Measurements from ENCODE around the gene SS18L1.

The SS18L1 gene

DNA sequence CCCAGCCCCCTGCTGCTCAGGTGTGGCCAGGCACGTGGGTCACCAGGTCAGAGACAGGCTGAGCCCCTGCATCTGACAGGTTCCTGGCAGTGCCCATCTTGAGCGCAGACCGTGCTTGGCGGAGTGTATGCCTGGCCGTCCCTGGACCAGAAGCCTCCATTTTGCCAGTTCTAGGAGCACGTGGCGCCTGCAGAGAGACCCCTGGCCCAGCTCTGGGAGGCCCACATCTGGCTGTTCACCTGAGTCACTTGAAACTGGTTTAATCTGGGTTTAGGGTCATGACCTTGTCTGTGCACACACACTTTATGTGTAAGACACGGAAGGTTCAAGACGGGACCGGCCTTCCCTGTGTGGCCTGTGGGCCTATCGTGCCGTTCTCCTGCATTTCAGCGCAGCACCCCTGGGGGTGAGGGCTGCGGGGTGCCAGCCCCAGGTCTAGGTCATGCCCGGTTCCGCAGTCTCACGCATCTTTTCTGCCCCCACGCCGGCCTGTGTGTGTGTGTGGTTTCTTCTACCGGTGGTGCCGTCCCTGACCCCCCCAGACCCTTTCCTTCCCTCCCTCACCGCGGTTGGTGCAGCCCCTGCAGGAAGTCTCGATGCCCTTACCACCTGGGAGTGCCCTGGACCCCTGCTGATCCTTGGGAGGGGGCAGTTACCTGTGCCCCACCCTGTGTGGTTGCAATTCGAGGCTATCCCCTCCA, 14.0 kb downstream of the SS18L1 start:
- DNase-seq = no peak

DNA sequence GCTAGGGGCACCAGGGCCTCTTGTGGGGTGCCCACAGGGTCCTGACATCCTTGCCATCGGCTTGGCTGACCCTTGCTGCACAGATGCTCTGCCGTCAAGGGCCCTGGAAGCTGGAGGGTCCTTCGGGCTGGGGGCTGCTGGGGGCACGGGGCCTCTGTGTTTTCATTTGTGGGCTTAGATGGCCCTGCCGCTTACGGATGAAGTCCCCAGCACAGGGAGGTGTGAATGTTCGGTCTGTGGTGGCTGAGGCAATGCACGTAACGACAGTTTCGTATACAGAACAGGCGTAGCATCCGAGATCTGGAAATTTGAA, 14.5 kb downstream of the SS18L1 start:
- no peak for DNase-seq

DNA sequence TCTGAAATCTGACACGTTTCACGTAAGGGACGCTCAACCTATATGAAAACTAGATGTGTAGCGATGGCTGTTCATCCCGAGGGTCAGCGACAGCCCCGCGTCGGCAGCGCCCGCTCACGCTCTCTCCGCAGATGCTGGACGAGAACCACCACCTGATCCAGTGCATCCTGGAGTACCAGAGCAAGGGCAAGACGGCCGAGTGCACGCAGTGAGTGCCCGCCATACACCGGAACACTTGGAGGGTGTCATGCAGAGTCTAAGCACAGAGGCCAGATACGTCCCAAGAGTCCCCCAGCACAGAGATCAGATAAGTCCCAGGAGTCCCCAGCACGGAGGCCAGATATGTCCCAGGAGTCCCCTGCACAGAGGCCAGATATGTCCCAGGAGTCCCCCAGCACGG, 15.0 kb downstream of the SS18L1 start:
- DNase-seq = no peak

DNA sequence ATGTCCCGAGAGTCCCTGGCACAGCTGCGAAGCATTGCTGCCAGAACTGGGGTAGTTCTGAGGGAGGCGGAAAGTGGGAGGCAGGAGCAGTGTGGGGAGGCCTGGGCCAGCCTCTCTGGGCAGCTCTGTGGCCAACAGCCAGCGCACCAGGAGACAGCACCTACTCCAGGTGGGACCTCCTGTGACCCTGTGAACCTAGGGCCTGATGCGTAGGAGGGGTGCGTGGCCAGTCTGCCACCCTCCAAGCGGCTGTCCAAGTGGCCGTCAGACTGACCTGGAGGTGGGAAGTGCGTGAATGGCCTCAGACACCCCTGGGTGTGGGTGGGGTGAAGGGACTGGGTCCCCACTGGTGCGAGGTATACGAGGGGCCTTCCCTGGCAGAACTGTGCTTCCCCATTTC, 15.5 kb downstream of the SS18L1 start:
- DNase-seq = no peak

DNA sequence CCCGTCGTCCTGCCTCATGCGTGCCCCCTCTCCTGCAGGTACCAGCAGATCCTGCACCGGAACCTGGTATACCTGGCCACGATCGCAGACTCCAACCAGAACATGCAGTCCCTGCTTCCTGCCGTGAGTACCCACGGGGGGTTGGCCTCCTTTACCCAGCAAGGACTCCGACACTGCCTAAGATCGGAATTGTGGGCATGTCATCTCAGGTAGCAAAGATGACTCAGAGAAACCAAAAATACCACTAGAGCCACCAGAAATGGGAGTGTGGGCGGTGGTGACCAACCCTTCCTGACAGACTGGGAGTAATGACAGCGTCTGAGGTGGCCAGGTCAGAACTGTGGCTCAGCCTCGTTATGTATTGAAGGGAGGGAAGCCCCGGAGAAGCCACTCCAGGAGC, 16.3 kb downstream of the SS18L1 start:
- DNase-seq = peak; percentile 92

DNA sequence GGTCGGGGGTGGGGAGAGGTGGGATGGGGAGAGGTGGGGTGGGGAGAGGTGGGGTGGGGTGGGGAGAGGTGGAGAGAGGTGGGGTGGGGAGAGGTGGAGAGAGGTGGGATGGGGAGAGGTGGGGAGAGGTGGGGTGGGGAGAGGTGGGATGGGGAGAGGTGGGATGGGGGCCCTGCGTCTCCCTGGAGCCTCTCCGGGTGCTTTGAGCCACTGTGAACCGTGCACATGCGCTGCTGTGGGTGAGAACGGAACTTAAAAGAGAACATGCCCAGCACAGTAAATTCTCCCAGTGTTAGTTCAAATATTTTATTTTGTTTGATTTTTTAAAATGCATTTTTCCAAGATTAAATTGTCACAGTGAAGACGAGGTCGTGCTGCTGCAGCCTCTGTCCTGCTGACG, 16.7 kb downstream of the SS18L1 start:
- no peak for DNase-seq

DNA sequence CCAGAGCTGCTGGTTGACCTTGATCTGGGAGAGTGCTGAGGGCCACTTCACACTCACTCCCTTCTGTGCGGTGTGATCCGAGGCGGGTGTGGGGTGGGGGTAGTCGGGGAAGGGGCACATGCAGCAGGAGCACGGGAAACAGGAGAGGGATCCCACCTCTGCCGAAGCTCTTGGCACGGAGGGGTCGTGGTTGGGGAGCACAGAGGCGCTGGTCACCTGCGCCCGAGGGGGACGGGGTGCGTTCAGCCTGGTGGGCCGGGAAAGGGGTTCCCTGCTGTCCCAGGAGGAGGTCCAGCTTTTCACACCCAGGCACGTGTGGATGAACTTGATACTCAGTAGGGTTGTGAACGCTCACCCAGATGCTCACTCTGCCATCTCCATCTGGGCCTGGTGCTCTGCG, 17.3 kb downstream of the SS18L1 start:
- DNase-seq = no peak

DNA sequence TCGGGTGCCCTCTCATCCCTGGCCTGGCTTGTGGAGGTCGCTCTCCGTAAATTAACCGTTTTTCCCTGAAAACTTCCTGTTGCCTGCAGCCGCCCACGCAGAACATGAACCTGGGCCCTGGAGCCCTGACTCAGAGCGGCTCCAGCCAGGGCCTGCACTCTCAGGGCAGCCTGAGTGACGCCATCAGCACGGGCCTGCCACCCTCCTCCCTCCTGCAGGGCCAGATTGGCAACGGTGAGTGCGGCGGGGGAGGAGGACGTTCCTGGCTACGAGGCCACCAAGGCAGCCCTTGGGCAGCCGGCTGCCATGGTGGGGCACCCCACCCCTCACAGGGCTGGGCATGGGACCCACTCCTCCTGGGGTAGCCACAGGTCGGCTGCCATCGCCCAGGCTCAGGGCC, 17.8 kb downstream of the SS18L1 start:
- no peak for DNase-seq

DNA sequence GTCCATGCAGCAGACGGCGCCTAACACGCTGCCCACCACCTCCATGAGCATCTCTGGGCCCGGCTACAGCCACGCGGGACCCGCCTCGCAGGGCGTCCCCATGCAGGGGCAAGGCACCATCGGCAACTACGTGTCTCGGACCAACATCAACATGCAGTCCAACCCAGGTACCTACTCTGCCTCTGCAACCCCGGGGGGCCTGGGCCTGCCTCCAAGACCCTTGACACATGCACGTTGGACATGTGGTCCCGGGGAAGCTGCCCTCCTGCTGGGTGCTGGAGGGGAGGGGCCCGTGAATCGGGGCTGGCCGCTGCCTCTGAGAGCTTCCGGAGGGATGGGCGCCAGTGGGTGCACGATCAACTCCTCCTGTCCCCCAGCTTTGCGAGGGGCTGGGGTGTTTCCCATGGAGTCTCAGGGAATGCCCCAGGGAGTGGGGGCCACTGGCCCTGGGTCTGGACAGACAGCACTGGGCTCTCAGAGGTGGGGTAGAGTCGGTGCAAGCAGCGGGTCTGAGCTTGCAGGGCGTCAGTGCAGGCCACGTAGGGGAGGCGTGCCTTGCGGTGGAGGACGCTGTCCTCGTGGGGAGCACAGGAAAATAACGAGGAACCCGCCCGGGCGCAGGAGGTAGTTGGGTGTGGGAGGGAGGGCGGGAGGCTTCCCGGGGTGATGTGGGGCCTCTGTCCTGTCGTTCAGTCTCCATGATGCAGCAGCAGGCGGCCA, 19.4 kb downstream of the SS18L1 start:
- DNase-seq = no peak

DNA sequence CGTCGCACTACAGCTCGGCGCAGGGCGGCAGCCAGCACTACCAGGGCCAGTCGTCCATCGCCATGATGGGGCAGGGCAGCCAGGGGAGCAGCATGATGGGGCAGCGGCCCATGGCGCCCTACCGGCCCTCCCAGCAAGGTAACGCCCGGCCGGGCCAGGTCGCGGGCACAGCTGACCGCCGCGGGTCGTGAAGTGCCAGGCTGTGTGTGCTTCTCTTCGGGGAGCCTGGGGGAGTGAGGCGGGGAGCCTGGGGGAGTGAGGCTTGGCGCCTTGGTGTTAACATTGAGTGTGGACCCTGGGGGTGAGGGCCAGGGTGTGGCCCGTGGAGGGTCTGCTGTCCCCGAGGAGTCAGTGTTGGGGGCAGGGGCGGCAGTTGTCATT, 19.9 kb downstream of the SS18L1 start:
- DNase-seq = no peak

DNA sequence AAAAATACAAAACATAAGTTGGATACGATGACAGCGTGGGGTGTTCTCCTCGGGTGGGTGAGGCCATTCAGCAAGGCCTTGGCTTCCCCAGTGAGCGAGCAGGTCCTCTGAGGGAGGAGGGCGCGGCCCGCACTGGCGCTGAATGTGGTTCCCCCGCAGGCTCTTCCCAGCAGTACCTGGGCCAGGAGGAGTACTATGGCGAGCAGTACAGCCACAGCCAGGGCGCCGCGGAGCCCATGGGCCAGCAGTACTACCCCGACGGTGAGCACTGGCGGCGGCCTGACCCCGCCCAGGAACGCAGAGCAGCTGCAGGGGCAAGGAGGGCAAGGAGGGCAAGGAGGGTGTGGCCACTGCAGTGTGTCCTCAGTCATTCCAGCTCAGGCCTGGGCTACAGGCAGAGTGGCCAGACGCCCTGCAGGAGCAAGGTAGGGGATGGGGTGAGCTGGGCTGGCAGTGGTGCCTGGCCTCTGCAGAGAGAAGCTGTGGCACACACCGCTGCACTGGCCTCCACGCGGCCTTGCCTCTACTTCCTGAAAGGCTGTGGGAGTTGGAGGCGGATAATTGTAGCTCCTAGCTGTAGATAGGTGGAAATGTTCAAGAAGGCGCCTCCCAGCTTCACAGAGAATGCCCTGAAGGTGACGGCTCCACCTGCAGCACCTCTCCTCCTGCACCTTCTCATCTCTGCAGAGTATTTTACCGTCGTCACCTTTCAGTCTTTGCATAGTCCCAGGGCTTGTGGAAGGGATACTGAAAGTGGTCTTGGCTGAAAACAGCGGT, 20.6 kb downstream of the SS18L1 start:
- DNase-seq = no peak

DNA sequence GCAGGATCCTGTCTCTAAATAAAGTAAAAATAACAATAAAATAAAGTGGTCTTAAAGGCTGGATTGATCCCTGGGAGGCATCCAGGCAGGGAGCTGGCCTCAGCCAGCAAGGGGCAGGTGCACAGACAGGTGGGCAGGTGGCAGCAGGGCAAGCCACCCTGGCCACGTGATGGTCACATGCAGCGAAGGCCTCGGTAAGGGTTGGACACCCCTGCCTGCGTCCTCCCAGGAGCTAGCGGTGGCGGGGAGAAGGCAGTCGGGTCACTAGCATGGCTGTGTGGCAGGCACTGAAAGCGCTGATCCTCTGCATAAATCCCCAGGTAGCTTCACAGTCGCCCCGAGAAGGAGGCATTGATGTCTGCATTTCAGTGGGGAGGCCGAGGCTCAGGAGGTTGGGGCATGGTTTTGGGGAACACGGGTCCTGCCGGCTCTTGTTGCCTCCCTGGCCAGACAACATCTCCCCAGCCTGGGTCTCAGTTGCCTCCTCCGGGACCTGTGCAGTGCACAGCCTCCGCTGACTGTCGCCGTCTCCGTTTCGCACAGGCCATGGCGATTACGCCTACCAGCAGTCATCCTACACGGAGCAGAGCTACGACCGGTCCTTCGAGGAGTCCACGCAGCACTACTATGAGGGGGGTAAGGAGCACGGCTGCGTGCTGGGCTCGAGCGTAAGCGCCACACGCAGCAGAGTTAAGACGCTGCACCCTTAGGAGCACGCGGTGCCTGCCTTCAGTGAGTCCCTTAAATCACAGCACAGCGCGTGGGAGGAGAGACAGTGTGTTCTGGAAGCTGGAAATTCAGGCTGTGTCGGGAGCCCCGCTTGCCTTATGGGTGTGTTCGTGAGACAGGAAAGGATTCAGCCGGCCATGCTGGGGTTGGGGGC, 21.6 kb downstream of the SS18L1 start:
- DNase-seq = no peak

DNA sequence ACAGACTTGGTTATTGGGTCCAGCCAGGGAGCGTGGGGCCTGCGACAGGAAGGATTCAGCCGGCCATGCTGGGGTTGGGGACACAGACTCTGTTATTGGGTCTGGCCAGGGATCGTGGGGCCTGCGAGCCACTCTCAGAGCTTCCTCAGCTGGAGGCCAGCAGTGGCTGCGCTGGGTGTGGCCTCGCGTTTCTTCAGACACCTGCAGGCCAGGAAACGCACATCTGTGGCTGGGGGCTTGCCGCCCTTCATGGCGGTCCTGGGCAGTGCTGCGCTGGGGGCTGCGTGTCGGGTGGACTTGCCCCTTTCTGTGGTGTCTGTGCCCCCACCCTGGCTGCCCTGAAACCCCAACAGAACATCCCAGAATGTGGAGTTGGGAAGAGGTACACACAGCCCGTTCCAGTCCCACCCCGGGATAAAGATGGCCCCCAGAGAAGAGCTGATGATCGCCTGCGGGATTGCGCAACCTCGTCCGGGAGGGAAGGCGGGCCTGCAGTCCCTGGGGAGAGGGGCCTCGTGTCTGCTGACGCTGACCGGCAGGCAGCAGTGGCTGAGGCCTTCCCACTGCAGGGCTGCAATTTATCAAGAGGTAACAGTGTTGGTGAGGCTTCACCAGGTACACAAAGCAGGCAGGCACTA, 22.3 kb downstream of the SS18L1 start:
- DNase-seq = no peak

DNA sequence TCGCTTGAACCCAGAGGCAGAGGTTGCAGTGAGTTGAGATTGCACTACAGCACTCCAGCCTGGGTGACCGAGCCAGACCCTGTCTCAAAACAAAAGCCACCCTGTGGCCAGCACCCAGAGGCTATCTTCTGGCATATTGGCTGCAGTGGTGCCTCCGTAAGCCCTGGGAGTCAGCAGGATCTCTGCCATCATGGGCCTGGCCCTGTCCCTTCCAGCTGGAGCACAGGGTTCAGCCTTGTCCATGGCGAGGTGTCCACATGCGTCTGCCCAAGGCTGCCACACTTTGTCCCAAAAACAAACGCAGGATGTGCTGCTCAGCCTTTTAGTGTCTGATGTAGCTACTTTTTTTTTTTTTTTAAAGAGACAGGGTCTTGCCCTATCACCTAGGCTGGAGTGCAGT, 23.9 kb downstream of the SS18L1 start:
- DNase-seq = no peak

DNA sequence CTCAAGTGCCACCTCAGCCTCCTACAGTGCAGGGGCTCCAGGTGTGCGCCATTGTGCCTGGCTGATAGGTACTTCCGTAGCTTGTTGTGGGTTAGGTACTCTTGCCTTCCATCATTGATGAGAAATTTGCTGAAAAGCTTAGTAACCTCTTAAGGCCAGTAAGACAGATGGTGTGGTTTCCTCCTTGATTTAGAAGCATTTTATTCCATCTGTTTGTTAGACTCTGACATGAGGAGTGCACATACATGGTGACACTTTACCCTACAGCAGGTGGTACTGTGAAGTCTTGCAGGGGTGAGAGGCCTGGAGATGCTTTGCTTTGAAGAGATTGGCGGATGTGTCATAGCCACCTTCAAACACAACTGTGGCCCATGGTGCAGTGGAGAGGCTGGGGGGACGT, 24.5 kb downstream of the SS18L1 start:
- no peak for DNase-seq

DNA sequence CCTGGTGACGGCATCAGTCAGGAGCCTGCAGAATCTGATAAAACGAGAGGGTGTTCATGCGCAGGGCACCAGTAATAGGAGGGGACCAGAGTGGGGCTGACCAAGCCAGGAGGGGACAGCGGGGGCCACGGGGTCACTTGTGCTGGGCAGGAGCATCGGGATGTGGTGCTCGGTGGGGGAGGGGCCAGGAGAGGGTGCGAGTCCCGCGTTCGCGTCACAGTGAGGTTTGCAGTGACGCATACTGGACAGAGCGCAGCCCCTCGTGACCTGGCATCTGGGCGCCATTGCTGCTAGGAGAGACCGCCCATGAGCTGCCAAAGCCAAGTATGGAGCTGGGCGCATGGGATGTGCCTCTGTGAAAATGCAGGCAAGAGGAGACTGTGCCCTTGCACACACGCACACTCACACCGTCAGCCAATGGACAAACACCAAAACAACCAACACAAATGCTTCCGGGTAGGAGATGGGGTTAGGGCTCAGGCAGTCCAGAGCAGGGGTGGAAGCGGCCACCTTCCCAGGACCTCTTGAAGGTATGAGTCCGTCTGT, 25.4 kb downstream of the SS18L1 start:
- no peak for DNase-seq

DNA sequence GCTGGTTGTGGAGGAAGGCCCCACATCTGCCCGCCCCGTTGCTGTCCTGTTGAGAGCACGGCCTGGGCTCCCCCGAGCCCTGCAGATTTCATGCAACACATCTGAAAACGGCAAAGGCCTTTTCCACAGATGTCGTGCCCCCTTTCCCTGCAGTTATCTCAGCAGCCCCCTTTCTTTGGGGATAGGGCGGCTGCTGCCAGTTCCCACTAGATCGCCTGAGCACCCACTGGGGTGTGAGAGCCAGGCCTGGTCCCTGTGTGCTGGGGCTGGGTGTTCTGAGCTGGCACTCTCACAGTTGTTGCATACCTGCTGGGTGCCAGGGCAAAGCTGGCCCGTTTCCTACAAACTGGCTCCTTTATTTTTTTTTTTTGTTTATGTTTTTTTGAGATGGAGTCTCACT, 27.0 kb downstream of the SS18L1 start:
- DNase-seq = no peak

DNA sequence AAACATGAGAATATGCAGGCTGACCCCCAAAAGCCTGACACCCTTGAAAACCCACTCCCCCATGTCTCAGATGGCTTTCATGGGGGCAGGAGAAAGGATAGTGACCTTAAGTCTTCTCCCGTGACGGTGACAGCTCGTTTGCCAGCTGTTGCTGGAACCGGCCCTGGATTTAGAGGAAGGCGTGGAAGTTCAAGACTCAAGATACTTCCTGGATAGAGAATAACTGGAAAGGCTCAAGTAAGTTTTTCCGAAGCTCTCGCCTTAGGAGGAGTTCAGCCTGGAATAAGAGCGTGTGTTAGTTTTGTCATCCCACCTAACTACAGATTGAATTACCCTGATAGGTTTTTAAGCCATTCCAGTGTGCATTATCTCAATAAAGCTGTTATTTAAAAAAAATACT, 27.7 kb downstream of the SS18L1 start:
- DNase-seq = no peak

DNA sequence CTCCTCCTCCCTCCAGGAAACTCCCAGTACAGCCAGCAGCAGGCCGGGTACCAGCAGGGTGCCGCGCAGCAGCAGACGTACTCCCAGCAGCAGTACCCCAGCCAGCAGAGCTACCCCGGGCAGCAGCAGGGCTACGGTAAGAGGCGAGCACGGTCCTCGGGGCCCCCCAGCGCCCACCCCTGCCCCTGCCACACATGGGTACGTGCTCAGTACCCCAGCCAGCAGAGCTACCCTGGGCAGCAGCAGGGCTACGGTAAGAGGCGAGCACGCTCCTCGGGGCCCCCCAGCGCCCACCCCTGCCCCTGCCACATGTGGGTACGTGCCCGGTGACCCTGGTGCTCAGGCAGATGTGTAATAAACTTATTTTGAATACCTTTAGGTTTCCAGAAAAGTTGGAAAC, 29.1 kb downstream of the SS18L1 start:
- no peak for DNase-seq

DNA sequence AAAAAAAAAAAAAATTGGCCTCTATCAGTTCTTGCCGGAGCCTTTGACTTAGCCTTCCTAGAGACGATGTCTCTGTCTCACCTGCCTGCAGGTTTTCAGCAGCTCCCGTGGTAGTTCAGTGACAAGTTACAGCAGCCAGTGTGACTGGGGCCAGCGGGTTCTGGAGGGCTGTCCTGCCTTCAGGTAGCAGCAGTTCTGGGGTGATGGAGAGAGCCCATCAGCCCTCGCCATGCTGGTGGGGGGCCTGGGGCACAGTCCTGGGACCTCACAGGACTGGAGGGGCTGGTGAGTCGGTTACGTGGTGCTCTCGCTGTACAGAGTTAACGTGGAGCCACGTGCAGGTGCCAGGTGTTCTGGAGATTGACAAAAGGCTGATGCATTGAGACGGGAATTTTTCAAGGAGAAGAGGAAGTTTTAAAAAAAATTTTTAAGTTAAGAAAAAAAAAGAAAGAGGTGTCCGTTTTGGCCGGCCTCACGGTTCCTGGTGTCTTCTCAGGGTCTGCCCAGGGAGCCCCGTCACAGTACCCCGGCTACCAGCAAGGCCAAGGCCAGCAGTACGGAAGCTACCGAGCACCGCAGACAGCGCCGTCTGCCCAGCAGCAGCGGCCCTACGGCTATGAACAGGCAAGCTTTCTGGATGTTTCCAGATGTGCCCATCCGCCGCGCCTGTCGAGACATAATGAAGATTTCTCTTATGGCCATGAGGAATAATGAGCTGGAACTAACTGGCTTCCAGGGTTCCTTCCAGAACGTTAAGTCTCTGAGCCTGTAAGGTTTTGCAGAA, 30.6 kb downstream of the SS18L1 start:
- no peak for DNase-seq

DNA sequence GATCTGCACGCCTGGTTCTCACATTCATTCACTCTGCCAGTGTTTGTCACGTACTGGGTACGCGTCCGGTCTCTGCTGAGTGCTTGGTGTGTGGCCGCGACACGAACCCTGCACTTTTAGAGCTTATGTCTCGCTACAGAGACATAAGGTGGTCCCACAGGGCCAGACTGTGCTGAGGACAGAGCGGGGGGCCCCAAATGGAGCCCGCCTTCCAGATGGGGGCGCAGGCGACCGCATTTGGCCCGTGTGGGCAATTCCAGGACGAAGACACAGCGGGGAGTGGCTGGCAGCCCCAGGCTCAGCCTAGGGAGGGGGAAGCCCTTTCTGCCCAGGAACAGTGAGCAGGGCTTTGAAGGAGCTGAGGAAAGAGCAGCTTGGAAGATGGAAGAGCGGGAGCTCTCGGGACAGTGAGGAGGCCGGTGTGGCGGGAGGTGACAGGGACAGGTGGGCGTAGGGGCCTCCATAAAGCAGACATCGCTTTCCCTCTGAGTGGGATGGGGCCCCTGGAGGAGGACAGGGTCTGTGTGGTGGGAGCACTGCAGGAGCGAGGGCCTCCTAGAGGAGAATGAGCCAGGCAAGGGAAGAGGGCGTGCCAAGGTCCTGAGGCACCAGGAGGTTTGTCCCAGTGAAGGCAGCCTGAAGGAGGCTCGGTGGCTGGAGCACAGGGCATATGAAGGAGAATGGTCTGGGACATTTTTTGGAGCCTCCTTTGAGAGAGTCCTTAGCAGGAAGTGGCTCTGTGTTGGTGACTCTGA, 31.5 kb downstream of the SS18L1 start:
- DNase-seq = no peak
